Stimulated activated CD4-positive, alpha-beta T cell treated with anti-CD3 and anti-CD28 coated beads, Interleukin-2, amount 100 ng/mL, for 24 hours (primary cell): Measurements from ENCODE around the gene CPLX1.
A peak's percentile ranks its signal among the peaks of the same experiment; 100 is the strongest.
"Not testable (repeated sequence)": the region's sequence is repeated elsewhere in the genome, so short reads cannot be mapped to it uniquely, and the experiment has no call there.

Experiments
- DNase-seq, 2 donors: peaks; one replicate each; pipeline ENCODE4 v3.0.0-alpha.2; 2020

The CPLX1 gene

DNA sequence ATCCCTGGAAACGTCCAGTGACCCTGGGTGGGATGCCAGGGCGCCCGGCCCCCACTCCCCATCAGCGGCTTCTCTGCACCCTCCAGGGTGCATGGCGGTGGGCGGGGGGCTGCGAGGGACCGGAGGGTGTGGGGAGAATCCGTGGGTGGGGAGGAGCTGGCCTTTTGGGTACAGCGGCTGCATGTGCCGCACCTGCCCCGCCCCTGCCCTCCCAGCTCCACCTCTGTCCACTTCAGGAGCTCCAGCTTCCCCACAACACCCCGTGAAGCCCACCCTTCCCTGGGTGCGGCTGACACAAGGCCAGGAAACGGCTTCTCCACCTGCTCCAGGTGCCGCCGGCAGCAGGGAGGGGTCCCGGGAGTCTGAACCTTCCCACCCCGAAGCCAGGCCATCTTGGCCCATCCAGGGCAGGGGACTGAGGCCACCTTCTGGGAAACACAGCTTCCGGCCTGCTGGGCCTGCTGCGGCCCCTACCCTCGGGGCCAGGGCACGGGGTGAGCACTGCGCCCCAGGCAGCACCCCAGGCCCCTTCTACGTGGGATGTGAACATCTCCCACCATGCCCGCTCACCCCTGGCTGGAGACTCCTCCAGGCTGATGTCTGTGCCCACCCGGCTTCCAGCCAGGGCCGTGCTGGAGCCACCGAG is 34.6 kb downstream of the CPLX1 start:
- no peak for DNase-seq

DNA sequence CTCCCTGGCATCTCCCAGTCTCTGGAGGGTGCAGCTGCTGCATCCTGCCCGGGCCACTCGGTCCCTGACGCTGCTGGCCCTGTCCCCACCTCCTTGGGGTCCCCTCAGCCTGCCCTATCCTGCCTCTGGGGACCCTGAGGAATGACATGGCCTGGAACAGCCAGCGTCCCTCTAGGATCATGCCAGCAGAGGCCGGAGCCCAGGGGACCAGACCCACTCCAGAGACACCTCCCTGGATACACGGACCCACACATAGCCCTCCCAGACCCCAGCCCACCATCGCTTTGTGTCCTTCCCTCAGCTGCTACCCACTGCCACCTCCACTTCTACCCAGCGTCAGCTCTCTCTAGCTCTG is 35.5 kb downstream of the CPLX1 start:
- DNase-seq, result no peak

DNA sequence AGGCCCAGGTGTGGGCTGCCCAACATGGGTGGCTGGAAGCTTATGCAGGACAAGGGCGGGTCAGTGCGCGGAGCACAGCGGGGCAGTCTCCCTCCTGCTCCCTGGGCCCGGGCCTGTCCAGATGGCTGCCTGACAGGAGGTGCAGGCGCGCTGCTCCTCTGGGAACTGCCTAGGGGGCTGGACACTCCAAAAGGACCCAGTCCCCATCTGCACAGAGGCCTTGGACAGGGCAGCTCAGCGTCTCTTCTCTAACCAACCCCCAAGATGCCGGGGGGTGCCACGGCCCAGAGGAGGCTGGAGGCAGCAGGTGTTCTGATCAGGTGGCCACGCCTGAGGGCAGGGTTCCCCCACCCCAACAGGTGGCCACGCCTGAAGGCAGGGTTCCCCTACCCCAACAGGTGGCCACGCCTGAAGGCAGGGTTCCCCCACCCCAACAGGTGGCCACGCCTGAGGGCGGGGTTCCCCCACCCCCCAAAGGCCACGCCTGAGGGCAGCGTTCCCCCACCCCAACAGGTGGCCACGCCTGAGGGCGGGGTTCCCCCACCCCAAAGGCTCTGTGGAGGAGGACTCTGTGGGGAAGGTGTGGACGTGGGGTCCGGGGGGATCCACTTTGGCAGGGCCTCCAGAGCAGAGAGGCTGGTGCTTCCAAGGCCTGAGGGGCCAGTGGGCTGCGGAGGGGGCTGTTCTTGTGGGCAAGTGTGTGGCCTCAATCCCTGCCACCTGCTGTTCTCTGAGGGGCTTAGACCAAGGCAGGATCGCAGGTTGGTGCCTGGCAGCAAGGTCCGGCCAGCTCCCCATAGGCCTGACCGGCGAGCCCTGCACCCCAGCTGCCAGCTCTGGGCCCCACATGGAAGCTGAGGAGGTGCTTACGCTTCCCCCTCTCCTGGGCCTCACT is 36.1 kb downstream of the CPLX1 start:
- DNase-seq, result no peak

DNA sequence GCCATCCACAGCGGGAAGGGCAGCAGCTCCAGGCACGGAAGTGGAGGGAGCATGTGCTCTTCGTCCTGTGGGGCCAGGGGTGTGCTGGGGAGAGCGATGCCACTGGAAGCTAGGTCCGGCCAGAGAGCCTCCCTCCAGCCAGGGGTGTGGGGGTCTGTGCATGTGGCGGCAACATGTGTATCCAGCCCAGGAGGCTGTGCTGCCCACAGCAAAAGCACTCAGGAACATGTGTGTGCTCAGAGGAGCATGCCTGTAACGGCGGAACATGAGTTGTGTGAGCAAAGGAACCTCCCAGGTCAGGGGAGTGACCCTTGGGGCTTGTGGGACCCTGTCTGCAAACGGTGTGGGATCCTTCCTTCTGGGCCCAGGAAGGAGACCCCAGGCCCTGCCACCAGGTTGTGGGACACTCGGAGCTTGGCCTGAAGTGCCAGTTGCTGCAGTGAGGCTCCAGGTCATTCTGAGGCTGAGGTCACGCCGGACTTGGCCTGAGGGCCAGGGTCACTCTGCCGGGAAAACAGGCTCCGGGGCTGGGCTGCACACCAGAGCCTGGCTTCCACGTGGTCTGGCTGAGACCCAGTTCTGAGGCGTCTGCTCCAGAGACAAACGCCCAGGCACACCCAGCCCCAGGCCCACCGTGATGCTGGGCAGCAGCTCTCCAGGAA is 37.2 kb downstream of the CPLX1 start:
- DNase-seq, result no peak

DNA sequence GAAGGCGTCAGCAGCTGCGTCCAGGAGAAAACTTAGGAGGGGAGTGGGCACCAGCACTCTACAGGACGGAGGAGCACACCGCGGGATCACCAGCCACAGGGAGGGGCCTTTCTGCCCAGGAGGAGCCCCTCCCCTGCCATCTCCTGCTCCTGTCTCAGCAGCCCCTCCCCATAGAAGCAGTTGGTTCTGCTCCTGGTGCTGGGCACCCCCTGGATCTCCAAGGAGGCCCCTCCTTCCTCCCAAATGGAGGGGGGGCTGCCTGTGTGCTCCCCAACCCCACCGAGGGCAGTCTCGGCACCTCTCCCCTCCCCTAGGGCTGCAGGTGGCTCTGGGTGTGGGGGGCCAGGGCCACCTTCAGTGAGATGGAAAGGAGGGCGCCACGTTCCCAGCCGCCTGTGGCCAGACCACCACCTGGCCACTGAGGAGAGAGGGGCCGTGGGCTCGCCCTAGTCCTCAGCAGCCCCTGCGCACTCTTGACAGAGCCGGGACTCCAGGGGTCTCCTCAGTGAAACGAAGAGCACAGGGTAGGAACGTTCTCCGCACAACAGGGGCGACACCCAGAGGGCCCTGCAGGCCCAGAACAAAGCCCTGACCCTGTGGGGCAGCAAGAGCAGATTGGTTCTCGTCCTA is 37.8 kb downstream of the CPLX1 start:
- DNase-seq, result no peak

DNA sequence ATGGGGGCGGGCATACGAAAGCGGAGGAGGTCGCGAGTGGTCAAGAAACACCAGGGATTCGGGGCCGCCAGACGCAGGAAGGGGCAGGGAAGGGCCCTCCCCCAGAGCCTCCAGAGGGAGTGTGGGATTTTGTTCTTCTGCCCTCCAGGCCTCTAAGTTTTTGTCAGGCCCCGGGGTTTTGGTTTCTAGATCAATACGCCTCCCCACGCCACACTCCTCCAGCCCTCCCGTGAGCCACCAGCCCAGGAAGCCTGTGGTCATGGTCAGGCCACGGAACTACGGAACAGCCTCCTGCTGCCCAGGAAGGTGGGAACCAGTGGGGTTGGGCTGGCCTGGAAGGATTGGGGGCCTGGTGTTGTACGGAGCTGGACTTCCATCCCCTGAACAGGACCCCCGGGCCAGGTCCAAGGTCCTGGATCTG is 38.4 kb downstream of the CPLX1 start:
- no peak for DNase-seq

DNA sequence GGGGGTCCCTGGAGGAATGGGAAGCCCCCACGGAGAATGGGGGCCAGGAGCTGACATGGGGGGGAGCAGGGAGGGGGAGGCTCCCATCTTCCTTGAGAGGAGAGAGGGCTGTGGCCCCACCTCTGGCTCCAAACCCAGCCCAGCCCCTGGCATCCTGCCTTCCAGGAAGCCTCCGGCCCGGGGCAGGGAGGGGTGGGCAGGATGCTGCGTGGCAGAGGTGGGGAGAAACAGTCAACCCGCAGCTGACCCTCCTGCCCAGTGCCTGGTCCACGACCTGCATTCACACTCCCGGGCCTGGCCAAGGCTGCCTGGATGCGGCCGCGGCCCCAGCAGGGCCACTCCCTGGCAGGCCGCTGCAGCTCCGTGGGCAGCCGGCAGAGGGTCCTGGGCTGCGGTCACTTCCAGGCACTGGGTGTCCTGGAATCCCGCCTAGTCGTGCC is 39.0 kb downstream of the CPLX1 start:
- no peak for DNase-seq

DNA sequence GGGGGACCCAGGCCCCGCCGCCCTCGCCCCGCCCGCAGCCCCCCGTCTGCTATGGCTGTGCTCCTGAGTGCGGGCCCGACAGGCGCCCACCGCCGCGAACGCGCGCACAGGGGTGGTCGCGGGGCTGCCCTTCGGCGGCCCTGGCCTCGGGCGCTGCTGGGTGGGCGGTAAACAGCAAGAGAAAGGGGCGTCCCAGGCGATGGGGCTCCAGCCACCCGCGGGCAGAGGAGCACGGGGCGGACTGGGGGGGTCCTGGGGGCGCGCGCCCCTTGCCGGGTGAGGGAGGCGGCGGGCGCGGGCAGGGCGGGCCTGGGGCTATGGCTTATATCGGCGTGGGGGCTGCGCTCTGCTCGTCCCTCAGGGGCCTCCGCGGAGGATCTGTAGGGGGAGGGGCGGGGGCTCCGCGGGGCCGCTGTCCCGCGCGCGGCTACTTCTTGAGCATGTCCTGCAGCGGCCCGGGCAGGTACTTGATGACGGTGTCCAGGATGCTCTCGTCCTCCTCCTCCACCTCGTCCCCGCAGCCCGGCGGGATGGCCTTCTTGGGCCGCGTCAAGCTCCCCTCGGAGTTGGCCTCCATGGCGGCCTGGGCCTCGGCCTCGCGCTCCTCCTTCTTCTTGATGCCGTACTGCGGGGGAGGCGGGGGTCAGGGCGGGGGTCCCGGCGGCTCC is 39.7 kb downstream of the CPLX1 start:
- no peak for DNase-seq

DNA sequence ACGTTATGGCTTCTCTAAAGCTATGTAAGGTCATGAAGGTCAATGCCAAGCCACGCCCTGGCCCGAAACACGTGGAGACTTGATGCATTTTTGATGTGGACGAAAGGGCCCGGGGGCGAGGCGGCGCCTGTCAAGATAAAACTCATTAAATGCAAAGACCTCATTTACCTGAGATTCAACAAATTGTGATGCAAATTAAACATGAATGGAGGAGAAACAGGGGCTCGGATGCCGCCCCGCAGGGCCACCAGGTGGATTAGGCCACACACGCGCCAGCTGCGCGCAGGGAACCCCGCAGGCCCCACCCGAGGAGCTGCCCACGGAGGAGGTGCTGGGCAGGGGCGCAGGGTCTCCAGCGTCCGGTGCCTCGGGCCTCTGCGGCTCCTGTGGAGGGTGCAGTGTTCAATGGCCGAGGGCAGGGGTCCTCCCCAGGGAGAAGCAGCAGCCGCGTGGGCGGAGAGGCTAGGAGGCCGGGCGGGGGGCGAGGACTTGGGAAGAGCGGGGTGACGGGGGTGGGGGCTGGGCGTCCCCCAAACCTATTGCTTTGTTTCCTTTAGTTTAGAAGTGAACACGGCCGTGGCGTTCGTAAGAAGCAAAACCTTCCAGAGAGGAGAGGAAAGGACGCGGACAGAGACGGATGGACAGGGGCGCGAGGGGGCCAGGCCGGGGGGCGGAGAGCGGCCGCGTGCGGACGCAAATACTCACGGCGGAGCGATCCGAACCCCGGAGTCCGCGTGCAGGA is 40.4 kb downstream of the CPLX1 start:
- DNase-seq, result no peak

DNA sequence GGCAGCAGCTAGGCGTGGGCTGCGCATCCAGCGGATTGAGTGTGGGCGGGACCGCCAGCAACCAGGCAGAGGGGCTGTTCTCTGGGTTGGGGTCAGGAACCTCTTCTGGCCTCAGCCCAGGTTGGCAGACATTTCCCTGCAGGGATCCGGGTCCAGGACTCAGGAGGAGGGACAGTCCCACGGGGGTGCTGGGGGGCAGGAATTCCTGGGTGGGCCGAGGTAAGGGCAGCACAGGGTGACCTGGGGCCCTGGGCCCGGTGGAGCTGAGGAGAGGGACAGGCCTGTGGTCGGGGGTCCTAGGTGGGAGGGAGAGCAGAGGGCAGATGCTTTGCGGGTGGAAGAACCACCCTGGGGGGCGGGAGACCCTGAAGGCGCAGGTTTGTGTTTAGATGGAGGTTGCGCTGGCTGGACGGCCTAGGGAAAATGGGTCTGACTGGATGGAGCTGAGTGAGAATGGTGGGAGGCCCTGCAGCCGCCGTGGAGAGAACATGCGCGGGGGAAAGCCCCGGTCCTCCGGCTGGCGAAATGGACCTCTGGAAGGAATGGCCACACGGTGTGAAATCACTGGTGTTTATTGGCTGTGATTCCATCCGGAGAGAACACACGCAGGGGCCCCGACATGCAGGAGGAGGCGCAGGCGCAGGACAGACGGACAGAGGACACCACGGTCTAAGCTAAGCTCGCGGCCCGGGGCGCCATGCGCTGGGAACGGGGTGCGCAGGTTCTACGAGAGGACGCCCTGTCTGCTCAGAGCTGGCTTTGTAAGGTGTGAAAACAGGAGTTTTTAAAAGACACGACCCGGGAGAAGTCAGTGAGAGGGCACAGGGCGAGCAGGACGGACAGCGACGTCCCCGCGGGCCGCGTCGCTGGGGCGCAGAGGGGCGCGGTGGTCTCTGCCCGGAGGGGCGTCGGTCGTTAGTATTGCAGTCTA is 41.3 kb downstream of the CPLX1 start:
- no peak for DNase-seq

DNA sequence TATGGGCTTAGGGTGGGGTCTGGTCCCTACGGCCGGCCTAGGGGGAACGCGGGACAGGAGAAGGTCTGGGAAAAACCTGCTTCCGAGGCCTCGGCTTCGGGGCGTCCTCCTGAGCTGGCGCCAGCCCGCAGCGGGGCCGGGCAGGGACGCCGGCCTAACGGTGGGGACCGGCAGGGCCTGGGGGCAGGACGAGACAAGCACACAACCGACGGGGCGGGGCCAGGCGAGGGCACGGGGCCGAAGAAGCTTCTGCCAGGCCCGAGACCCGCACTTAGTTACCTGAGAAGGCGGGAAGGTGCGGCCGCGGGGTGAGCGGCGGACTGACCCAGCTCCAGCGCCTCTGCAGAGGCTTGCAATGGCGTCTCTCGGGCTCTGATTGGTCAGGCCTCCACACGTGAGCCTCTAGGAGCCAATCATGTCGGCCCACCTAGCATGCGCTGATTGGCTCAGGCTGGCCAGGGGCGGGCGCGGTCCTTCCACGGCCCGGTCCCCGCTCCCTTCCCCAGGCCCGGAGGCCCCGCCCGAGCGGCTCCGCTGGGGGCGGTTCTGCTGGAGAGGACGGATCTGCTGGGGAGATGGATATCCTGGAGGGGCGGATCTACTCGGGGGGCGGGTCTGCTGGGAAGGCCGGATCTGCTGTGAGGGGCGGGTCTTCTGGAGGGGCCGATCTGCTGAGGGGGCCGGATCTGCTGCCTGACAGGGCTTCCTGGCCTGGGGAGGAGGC is 44.3 kb downstream of the CPLX1 start:
- peak; percentile 98 to 99 for DNase-seq

DNA sequence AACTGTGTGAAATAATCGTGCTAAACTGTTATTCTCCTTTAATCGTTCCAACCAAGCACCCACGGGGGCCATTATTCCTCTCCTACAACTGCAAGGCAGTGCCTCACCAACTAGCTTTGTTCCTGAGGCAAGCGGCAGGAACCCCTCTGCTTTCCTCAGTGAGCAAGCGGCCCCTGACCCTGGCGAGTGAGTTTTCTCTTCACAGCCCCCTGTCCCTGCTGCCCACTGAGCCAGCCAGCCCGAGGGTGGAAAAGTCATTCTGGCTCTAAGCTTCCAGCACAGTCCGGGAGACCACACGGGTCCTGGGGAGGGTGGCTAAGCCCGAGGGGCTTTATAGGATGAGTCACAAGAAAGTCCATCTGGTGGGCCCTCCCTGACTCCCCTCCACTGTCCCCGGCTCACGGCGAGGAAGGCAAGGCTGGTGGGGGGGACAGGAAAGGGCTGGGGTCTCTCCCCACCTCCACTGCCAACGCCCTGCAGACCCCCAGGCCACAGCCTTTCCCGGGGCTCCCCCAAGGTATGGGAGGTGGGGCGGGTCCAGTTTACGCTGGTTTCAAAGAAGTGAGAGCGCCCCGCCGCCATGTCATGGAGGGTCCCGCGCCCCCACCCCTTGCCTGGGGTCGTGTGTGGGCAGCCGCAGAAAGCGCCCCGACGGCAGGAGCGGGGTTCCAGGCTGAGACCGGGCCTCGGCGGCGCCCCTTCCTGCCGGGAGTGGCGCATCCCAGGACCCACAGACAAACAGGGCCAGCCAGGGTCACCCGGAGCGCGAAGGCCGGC is 45.0 kb downstream of the CPLX1 start:
- DNase-seq, result no peak

DNA sequence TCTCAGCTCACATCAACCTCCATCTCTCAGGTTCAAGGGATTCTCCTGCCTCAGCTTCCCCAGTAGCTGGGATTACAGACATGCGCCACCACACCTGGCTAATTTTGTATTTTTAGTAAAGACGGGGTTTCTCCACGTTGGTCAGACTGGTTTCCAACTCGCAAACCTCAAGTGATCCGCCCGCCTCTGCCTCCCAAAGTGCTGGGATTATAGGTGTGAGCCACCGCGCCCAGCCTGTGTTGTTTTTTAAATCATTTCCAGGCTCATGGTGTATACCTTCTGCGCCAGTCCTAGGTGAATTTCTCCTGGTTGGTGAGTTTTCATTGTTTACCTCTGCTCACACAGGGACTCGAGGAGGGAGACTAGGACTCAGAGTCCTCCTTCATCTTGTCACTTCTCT is 45.7 kb downstream of the CPLX1 start:
- not testable (repeated sequence) for DNase-seq

DNA sequence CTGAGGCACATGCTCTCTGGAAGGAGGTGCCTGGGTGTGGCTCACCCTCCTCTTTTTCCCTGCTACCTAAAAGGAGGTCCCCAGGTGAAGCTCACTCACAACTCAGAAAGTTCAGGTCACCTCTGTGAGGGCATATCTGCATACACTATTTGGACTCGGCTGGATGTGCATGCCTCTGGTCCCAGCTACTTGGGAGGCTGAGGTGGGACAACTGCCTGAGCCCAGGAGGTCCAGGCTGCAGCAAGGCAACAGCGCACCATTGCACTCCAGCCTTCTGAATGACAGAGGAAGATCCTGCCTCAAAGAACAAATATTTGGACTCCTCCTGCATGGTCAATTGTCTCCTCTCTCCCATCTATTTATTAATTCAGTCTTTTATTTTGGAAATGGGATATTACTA is 46.4 kb downstream of the CPLX1 start:
- no peak for DNase-seq

DNA sequence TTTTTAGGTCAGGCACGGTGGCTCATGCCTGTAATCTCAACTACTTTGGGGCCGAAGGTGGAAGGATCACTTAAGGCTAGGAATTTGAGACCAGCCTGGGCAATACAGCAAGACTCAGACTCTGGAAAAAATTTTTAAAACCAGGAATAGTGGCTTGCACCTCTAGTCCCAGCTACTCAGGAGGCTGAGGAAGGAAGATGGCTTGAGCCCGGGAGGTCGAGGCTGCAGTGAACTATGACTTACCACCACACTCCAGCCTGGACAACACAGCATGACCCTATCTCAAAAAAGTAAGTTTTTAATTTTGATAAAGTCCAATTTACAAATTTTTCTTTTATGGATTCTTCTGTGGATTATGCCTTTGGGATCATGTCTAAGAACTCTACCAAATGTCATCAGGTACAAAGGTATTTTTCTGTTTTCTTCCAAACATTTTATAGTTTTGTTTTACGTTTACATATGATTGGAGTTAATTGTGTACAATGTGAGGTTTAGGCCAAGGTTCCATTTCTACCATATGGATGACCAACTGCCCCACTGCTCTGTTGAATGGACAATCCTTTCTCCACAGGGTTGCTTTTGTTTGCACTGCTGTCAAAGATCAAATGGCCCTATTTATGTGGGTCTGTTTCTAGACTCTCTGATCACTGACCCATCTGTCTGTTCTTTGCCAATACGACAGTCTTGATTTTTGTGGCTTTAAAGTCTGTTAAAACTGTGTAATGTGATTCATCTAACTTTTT is 48.2 kb downstream of the CPLX1 start:
- DNase-seq, result no peak

DNA sequence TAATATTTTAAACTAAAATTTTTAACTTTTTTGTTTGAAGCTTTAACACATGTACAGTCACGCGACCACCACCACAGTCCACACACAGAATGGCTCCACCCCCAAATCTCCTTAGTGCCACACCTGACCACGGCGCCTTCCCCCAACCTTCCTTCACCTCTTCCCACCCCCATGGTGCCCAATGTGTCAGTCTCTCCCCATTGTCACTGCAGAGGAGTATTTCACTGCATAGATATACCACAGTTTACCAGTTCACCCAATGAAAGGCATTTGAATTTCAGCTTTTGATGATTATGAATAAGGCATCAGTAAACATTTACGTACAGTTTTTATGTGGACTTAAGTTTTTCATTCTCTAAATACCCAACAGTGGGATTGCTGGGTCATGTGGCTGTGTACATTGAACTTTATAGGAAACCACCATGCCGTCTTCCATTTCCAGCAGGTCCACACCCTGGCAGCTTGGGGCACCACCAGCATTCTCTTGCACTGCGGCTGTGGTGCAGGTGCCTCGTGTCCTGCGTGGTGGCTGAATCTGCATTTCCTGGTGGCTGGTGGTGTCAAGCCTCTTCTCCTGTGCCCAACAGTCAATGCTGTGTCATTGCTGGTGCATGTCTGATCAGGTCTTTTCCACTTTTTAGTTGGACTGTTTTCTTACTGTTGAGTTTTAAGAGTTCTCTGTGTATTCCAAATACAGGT is 49.0 kb downstream of the CPLX1 start:
- no peak for DNase-seq

DNA sequence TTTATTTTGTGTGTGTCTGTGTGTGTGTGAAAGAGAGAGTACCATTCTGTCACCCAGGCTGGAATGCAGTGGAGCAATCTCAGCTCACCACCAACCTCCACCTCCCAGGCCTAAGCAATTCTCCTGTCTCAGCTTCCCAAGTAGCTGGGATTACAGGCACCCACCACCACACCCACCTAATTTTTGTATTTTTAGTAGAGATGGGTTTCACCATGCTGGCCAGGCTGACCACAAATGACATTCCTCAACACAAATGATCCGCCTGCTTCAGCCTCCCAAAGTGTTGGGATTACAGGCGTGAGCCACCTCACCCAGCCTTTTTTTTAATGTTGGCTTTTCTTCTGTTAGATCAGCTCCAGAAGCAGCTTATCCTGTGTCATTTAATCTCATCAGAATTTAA is 50.4 kb downstream of the CPLX1 start:
- DNase-seq, result not testable (repeated sequence)
